CD14-positive monocyte (primary cell): Measurements from ENCODE around the gene PFN1. TPM values are rescaled to one million over a fixed set of nuclear protein-coding genes. Genes with fewer than 3 reads are reported as not detected.

Experiments
- DNase-seq, 3 donors: peaks; one replicate each; pipeline ENCODE4 v3.0.0-alpha.2; 2011 to 2022
- H2AFZ ChIP-seq: 2 replicates; pipeline ENCODE4 v1.6.0; 2012; ENCODE audit warnings: mild to moderate bottlenecking, low read depth, low read length, inconsistent platforms; ENCODE audit not compliant: insufficient read depth, poor library complexity, severe bottlenecking
- H3K27ac ChIP-seq, 2 donors: 1 replicate in 1 of 2; 2 replicates in 1 of 2; pipeline ENCODE4 v1.5.1; 2012 to 2013; ENCODE audit warnings: low read length in 2 of 2, control low read depth in 1 of 2, inconsistent platforms in 1 of 2, low read depth in 1 of 2, mild to moderate bottlenecking in 1 of 2
- H3K27me3 ChIP-seq, 2 donors: one replicate each; pipeline versions ENCODE4 v1.6.0 to v1.6.1; 2011 to 2013; ENCODE audit warnings: low read length in 2 of 2; ENCODE audit not compliant: control insufficient read depth in 2 of 2, insufficient read depth in 2 of 2
- H3K36me3 ChIP-seq, 2 donors: replicated peaks in 1 of 2; 1 replicate in 1 of 2; 2 replicates in 1 of 2; pipeline versions ENCODE4 v1.5.1 to v1.6.1; 2012 to 2013; ENCODE audit warnings: low read length in 2 of 2, control low read depth in 1 of 2, inconsistent platforms in 1 of 2, mild to moderate bottlenecking in 1 of 2; ENCODE audit not compliant: insufficient read depth in 2 of 2, control insufficient read depth in 1 of 2
- H3K4me1 ChIP-seq, 2 donors: 1 replicate in 1 of 2; 2 replicates in 1 of 2; pipeline versions ENCODE4 v1.5.1 to v1.6.1; 2012 to 2013; ENCODE audit warnings: low read length in 2 of 2, control low read depth in 1 of 2, inconsistent platforms in 1 of 2, mild to moderate bottlenecking in 1 of 2, moderate library complexity in 1 of 2; ENCODE audit not compliant: insufficient read depth in 2 of 2, control insufficient read depth in 1 of 2
- H3K4me2 ChIP-seq: replicated peaks from 2 replicates; pipeline ENCODE3; 2012; ENCODE audit warnings: low read length, moderate library complexity, mild to moderate bottlenecking; ENCODE audit not compliant: poor library complexity, severe bottlenecking; ENCODE audit errors: extremely low read depth
- H3K4me3 ChIP-seq, 3 experiments: fragments of 200-600 bp in 1 of 3; sonication (generic) in 1 of 3; replicated peaks in 1 of 3; 1 replicate in 2 of 3; 2 replicates in 1 of 3; pipeline ENCODE4 v1.5.1; 2011 to 2013; ENCODE audit warnings: low read length in 3 of 3, mild to moderate bottlenecking in 3 of 3, control low read depth in 2 of 3, low read depth in 2 of 3, inconsistent platforms in 1 of 3, moderate library complexity in 1 of 3
- H3K79me2 ChIP-seq: 2 replicates; pipeline ENCODE4 v1.6.0; 2012; ENCODE audit warnings: mild to moderate bottlenecking, control low read depth, inconsistent platforms, low read length, moderate library complexity; ENCODE audit not compliant: insufficient read depth
- H3K9ac ChIP-seq: 2 replicates; pipeline ENCODE4 v1.6.0; 2017; ENCODE audit warnings: low read length, mild to moderate bottlenecking; ENCODE audit not compliant: insufficient read depth, poor library complexity, severe bottlenecking
- H3K9me3 ChIP-seq, 2 donors: replicated peaks in 1 of 2; 1 replicate in 1 of 2; 2 replicates in 1 of 2; pipeline versions ENCODE4 v1.5.1 to v1.6.1; 2012 to 2013; ENCODE audit warnings: low read length in 2 of 2, control low read depth in 1 of 2; ENCODE audit not compliant: control insufficient read depth in 1 of 2, insufficient read depth in 1 of 2
- H4K20me1 ChIP-seq: 2 replicates; pipeline ENCODE4 v1.6.0; 2012; ENCODE audit warnings: mild to moderate bottlenecking, low read length, control low read depth, moderate library complexity; ENCODE audit not compliant: insufficient read depth
- H3K27ac Mint-ChIP-seq, 7 donors: one replicate each; pipeline ENCODE4 v1.8.0; 2020; ENCODE audit warnings: mild to moderate bottlenecking in 7 of 7, mixed read lengths in 7 of 7, moderate library complexity in 6 of 7, inconsistent platforms in 2 of 7
- H3K27me3 Mint-ChIP-seq, 3 donors: one replicate each; pipeline ENCODE4 v1.8.0; 2021 to 2022; ENCODE audit warnings: low read depth in 3 of 3, mild to moderate bottlenecking in 3 of 3, mixed read lengths in 3 of 3, moderate library complexity in 3 of 3, inconsistent platforms in 1 of 3
- H3K36me3 Mint-ChIP-seq, 2 donors: one replicate each; pipeline ENCODE4 v1.8.0; 2020; ENCODE audit warnings: mixed read lengths in 2 of 2, inconsistent platforms in 1 of 2, mild to moderate bottlenecking in 1 of 2
- H3K4me1 Mint-ChIP-seq: one replicate; pipeline ENCODE4 v1.8.0; 2020; ENCODE audit warnings: mild to moderate bottlenecking, mixed read lengths
- H3K4me3 Mint-ChIP-seq, 2 donors: one replicate each; pipeline ENCODE4 v1.8.0; 2020; ENCODE audit warnings: mild to moderate bottlenecking in 2 of 2, mixed read lengths in 2 of 2, moderate library complexity in 1 of 2
- H3K9me3 Mint-ChIP-seq, 7 donors: one replicate each; pipeline ENCODE4 v1.8.0; 2020 to 2022; ENCODE audit warnings: mixed read lengths in 7 of 7, mild to moderate bottlenecking in 6 of 7, moderate library complexity in 6 of 7, inconsistent platforms in 2 of 7
- CTCF ChIP-seq: fragments of 200-600 bp; IDR thresholded peaks from one replicate; pipeline ENCODE4 v1.8.0; 2022; ENCODE audit warnings: antibody characterized with exemption, mild to moderate bottlenecking
- WGBS: methylation state at CpG from one replicate; pipeline ENCODE4 v1.1.5; 2013; ENCODE audit warnings: missing lambda C conversion rate; ENCODE audit not compliant: insufficient coverage; 5-methylcytosine and 5-hydroxymethylcytosine counted together
- intact Hi-C, 2 donors: fragments of 100-400 bp; cut with micrococcal nuclease; formaldehyde crosslinking; loops; one replicate each; pipeline versions ENCODE4 v1.15.0 to v1.15.1; 2023
- polyA plus RNA-seq, 3 donors: library from polyadenylated mRNA; depleted of rRNA in 1 of 3; unstranded in 2 of 3; stranded (reverse) in 1 of 3; fragments of 300-500 nt in 2 of 3; fragments of >200 nt in 1 of 3; fragmentation: Illumina TruSeq in 2 of 3; gene quantifications; 1 replicate in 2 of 3; 2 replicates in 1 of 3; pipeline ENCODE4 v1.2.3, GENCODE V29; 2012 to 2021

Gene PFN1
- polyA plus RNA-seq, 3 donors: 842 to 1,613 (median 1,582) TPM

- WGBS: 33% methylated on average over 3 of the region's 5 CpGs
- peak overlapping the region; percentile 81 to 97 (median 96) for H3K27ac Mint-ChIP-seq
- Histone ChIP-seq H2AFZ (peak overlapping the region; percentile 94), H3K4me1 (peaks cover 43 to 52% of the 10 kb centered on the region in 2 donors), H3K27ac (peak overlapping the region; percentile 77 to 95), H3K4me2 (peak overlapping the region; percentile 98), H4K20me1 (peaks cover 6% of the 10 kb centered on the region), H3K27me3 (no peaks in the 10 kb centered on the region), H3K9me3 (no peaks in the 10 kb centered on the region), H3K79me2 (peaks cover 34% of the 10 kb centered on the region), H3K9ac (peak overlapping the region; percentile 91), H3K36me3 (peaks cover 10 to 36% of the 10 kb centered on the region in 2 donors), H3K4me3 (peak overlapping the region; percentile 78 to 99 (median 81))
- peaks cover 55% of the 10 kb centered on the region for H3K4me1 Mint-ChIP-seq
- peak in 2 of 3 donors; percentile 39 to 67 for DNase-seq
- intact Hi-C loops: loop anchor here (5.0 kb wide), 2 partner anchors 34 to 79 kb away; partner anchors contain the start of gene ENO3 (in 1 of the 2)
- peaks cover 0 to 1% (median 0%) of the 10 kb centered on the region in 3 donors for H3K27me3 Mint-ChIP-seq
- peaks cover 35 to 46% of the 10 kb centered on the region in 2 donors for H3K36me3 Mint-ChIP-seq
- H3K4me3 Mint-ChIP-seq: peak overlapping the region; percentile 92 to 96
- peaks cover 0 to 2% (median 0%) of the 10 kb centered on the region in 7 donors for H3K9me3 Mint-ChIP-seq
- TF ChIP-seq CTCF: no peak
Observed at GRCh38 chr17:4986403-4986802, 38.1 kb upstream of the PFN1 start.

- Mint-ChIP-seq H3K9me3 (peaks cover 0 to 2% (median 0%) of the 10 kb centered on the region in 7 donors), H3K4me3 (no peak overlapping the region), H3K36me3 (peaks cover 55 to 83% of the 10 kb centered on the region in 2 donors), H3K27me3 (no peaks in the 10 kb centered on the region), H3K4me1 (peaks cover 75% of the 10 kb centered on the region), H3K27ac (peak overlapping the region in 6 of 7 donors; percentile 12 to 86 (median 80))
- Histone ChIP-seq H3K9me3 (no peaks in the 10 kb centered on the region), H3K4me2 (peak overlapping the region; percentile 16), H3K79me2 (peaks cover 24% of the 10 kb centered on the region), H3K4me1 (peaks cover 69 to 74% of the 10 kb centered on the region in 2 donors), H4K20me1 (peaks cover 10% of the 10 kb centered on the region), H3K27me3 (no peaks in the 10 kb centered on the region), H3K4me3 (peak overlapping the region in 1 of 3 experiments; percentile 18), H3K9ac (no peak overlapping the region), H2AFZ (no peak overlapping the region), H3K27ac (peak overlapping the region; percentile 15 to 33), H3K36me3 (peaks cover 27 to 58% of the 10 kb centered on the region in 2 donors)
- intact Hi-C loops: loop anchor here in 1 of 2 donors (5.0 kb wide), 1 partner anchor 80 kb away; no protein-coding TSS in a partner anchor
- WGBS: 25% methylated on average over 5 of the region's 5 CpGs
- DNase-seq: peak in 2 of 3 donors; percentile 31 to 62
- TF ChIP-seq CTCF: no peak
Observed at GRCh38 chr17:4982305-4982704, 34.0 kb upstream of the PFN1 start.
